Stomach (tissue), 4 donors: Measurements from ENCODE around the gene KRT6B.

ENCODE experiments used
- CTCF ChIP-seq, 7 experiments: fragments of 450-650 bp in 4 of 7; fragments of 200-600 bp in 3 of 7; sonication (generic) in 3 of 7; IDR thresholded peaks; one replicate each; pipeline ENCODE4 v1.5.1; 2016 to 2019; ENCODE audit warnings: antibody characterized with exemption in 7 of 7, control low read depth in 2 of 7, mild to moderate bottlenecking in 1 of 7
- POLR2A ChIP-seq, 4 donors: fragments of 450-650 bp; IDR thresholded peaks; one replicate each; pipeline ENCODE4 v1.6.1; 2016; ENCODE audit warnings: antibody characterized with exemption in 4 of 4, control low read depth in 2 of 4, mild to moderate bottlenecking in 1 of 4, moderate library complexity in 1 of 4
- POLR2AphosphoS5 ChIP-seq, 3 donors: sonication (generic); formaldehyde crosslinking; IDR thresholded peaks; one replicate each; pipeline ENCODE4 v1.6.1; 2016; ENCODE audit warnings: antibody characterized with exemption in 3 of 3

DNA sequence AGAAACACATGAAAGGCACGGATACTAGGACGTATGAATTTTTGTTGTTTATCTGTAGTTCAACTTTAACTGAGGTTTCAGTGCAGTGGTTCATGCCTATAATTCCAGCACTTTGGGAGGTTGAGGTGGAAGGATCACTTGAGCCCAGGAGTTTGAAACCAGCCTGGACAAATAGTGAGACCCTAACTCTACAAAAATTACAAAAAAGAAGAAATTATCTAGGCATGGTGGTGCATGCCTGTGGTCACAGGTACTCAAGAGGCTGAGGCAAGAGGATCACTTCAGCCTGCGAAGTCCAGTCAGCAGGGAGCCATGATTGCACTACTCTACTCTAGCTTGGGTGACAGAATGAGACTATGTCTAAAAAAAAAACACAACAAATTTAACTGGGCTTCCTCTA lies 8.0 kb downstream of the KRT6B start:
- no peak for TF ChIP-seq POLR2A (IDR thresholded peaks at IDR 0.05)
- TF ChIP-seq CTCF (IDR thresholded peaks at IDR 0.05) = no peak
- TF ChIP-seq POLR2AphosphoS5 (IDR thresholded peaks at IDR 0.05) = no peak
